Smooth muscle cell (in vitro differentiated cells): ENCODE measurements around the gene FLYWCH1. TPM values are rescaled to one million over a fixed set of nuclear protein-coding genes. Genes with fewer than 3 reads are reported as not detected.

Experiments used
- DNase-seq: peaks from one replicate; lab custom pipeline; 2025; ENCODE audit not compliant: unreplicated experiment; lab: John Stamatoyannopoulos, UW
- H2AFZ ChIP-seq: fragments of 200-600 bp; sonication (generic); 2 replicates; pipeline ENCODE4 v1.6.0; 2016; ENCODE audit warnings: antibody characterized with exemption, low read depth, mild to moderate bottlenecking
- H3F3A ChIP-seq: fragments of 200-600 bp; sonication (generic); 2 replicates; pipeline ENCODE4 v1.6.0; 2017; ENCODE audit warnings: antibody characterized with exemption, low read depth
- H3K27ac ChIP-seq: fragments of 200-600 bp; sonication (generic); 2 replicates; pipeline ENCODE4 v1.5.1; 2016; ENCODE audit warnings: low read depth, mild to moderate bottlenecking
- H3K27me3 ChIP-seq: fragments of 200-600 bp; sonication (generic); 2 replicates; pipeline ENCODE4 v1.6.1; 2016; ENCODE audit warnings: low read depth, mild to moderate bottlenecking
- H3K36me3 ChIP-seq: fragments of 200-600 bp; sonication (generic); 2 replicates; pipeline ENCODE4 v1.5.1; 2016; ENCODE audit warnings: low read depth
- H3K4me1 ChIP-seq: fragments of 200-600 bp; sonication (generic); 2 replicates; pipeline ENCODE4 v1.5.1; 2016; ENCODE audit warnings: low read depth
- H3K4me2 ChIP-seq: fragments of 200-600 bp; sonication (generic); 2 replicates; pipeline ENCODE4 v1.6.0; 2016; ENCODE audit warnings: mild to moderate bottlenecking
- H3K4me3 ChIP-seq: fragments of 200-600 bp; sonication (generic); 2 replicates; pipeline ENCODE4 v1.5.1; 2016; ENCODE audit warnings: mild to moderate bottlenecking
- H3K79me2 ChIP-seq: fragments of 200-600 bp; sonication (generic); 2 replicates; pipeline ENCODE4 v1.6.0; 2016; ENCODE audit warnings: low read depth, mild to moderate bottlenecking
- H3K9ac ChIP-seq: fragments of 200-600 bp; sonication (generic); 2 replicates; pipeline ENCODE4 v1.6.0; 2016; ENCODE audit warnings: low read depth
- H3K9me3 ChIP-seq: fragments of 200-600 bp; sonication (generic); replicated peaks from 2 replicates; pipeline ENCODE4 v1.5.1; 2016; ENCODE audit warnings: low read depth
- H4K20me1 ChIP-seq: fragments of 200-600 bp; sonication (generic); 2 replicates; pipeline ENCODE4 v1.6.0; 2016; ENCODE audit warnings: low read depth
- WGBS: methylation state at CpG from one replicate; pipeline ENCODE4 v1.1.7; 2016; ENCODE audit warnings: low lambda C conversion rate; 5-methylcytosine and 5-hydroxymethylcytosine counted together
- polyA plus RNA-seq: library from polyadenylated mRNA; unstranded; fragments of >200 nt; fragmentation: Nextera tagmentation; extraction: Ambion mirVana; gene quantifications from 2 replicates; pipeline ENCODE4 v1.2.1, GENCODE V29; 2016
- total RNA-seq: library from RNA; depleted of rRNA; stranded (reverse); fragments of >200 nt; gene quantifications from 2 replicates; pipeline ENCODE4 v1.2.3, GENCODE V29; 2014
- TF ChIP-seq, protein P1 (sequence below): fragments of 200-600 bp; sonication (generic); IDR thresholded peaks from 2 replicates; pipeline ENCODE4 v1.5.1; 2017; ENCODE audit warnings: borderline replicate concordance, mild to moderate bottlenecking, antibody characterized with exemption; ENCODE audit not compliant: insufficient read depth, poor library complexity, severe bottlenecking

The FLYWCH1 gene
- total and polyA plus RNA-seq, 2 experiments from 2014 or later = 13.5 to 26.0 TPM

DNA sequence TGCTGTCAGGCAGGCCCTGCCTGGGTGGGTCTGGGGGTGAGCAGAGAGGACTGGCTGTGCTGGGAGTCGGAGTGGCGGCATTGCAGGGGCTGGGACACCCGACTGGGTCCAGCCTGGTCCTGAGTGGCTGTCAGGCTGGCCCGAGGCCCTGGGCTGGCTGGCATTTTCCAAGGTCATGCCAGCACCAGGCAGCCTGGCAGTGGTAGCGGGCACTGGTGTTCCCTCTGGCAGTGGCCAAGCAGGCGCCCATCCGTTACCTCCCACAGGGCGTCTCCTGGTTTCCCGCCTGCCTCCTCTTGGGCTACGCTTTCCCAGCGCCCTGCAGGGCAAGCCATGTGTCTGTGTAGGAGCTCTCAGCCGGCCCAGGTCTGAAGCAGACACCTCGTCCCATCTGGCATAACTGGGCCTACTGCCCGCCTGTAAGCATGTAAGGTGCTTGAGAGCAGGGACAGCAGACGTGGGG is 74.2 kb downstream of the FLYWCH1 start:
- no peak overlapping the region for H3K4me3 ChIP-seq
- no peak overlapping the region for H3K9ac ChIP-seq
- H3K9me3 ChIP-seq = no peaks in the 10 kb centered on the region
- H3K79me2 ChIP-seq = no peaks in the 10 kb centered on the region
- no peak overlapping the region for H2AFZ ChIP-seq
- H3K4me1 ChIP-seq = peaks cover 10% of the 10 kb centered on the region
- H4K20me1 ChIP-seq = no peaks in the 10 kb centered on the region
- no peak overlapping the region for H3K27ac ChIP-seq
- 94% methylated on average over 15 of the region's 15 CpGs for WGBS
- no peaks in the 10 kb centered on the region for H3K36me3 ChIP-seq
- no peak overlapping the region for H3K4me2 ChIP-seq
- TF ChIP-seq, protein P1, sequence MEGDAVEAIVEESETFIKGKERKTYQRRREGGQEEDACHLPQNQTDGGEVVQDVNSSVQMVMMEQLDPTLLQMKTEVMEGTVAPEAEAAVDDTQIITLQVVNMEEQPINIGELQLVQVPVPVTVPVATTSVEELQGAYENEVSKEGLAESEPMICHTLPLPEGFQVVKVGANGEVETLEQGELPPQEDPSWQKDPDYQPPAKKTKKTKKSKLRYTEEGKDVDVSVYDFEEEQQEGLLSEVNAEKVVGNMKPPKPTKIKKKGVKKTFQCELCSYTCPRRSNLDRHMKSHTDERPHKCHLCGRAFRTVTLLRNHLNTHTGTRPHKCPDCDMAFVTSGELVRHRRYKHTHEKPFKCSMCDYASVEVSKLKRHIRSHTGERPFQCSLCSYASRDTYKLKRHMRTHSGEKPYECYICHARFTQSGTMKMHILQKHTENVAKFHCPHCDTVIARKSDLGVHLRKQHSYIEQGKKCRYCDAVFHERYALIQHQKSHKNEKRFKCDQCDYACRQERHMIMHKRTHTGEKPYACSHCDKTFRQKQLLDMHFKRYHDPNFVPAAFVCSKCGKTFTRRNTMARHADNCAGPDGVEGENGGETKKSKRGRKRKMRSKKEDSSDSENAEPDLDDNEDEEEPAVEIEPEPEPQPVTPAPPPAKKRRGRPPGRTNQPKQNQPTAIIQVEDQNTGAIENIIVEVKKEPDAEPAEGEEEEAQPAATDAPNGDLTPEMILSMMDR = no peak
- peaks cover 11% of the 10 kb centered on the region for H3F3A ChIP-seq
- H3K27me3 ChIP-seq = no peaks in the 10 kb centered on the region
- no peak for DNase-seq

DNA sequence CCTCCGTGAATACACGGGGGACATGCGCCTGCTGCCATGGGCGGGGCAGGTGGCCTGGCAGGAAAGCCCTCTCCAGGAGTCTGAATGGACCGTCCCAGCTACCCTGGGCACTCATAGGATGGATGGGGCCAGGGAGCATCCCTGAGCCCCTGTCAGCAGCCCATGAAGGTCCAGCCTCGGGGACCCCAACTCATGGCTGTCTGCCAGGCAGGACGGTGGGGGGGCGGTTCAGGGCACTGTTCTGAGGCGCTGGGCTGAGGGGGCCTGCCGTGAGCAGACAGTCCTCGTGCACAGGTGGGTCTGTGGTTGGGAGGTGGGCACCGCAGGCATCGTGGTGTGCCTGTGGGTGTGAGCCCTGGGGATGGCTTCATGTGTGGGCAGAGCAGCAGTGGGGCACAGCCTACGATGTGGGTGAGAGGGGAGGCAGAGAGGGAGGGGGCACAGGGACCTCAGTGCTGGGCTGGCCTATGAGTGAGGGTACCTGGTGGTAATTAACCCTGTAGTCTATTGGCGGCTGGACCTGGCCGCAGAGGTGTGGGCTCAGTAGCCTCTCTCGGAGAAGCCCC is 75.0 kb downstream of the FLYWCH1 start:
- Histone ChIP-seq H3K4me1 (peaks cover 3% of the 10 kb centered on the region), H3K27me3 (no peaks in the 10 kb centered on the region), H3K27ac (no peak overlapping the region), H3K4me3 (no peak overlapping the region), H3F3A (peaks cover 10% of the 10 kb centered on the region), H3K9me3 (no peaks in the 10 kb centered on the region), H3K4me2 (no peak overlapping the region), H3K9ac (no peak overlapping the region), H3K79me2 (no peaks in the 10 kb centered on the region), H3K36me3 (no peaks in the 10 kb centered on the region), H2AFZ (no peak overlapping the region), H4K20me1 (no peaks in the 10 kb centered on the region)
- 88% methylated on average over 15 of the region's 17 CpGs for WGBS
- DNase-seq = no peak
- TF ChIP-seq, protein P1 = no peak

DNA sequence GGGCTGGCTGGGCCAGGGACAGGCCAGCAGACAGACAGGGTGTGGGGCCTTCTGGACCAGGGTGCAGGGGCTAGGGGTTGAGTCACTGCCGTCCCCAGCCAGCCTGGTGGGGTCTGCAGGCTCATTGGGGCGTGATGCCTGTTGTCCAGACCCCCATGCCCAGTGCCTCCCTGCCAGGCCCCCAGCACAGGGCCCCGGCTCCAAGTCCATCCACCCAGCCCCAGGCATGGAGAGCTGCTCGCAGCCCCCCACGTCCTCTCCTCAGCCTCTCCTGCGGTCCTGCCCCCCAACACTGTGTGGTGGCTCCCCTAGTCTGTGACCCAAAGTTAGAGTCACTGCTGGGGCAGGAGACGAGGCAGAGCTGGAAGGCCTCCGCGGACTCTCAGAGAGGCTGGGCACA is 75.6 kb downstream of the FLYWCH1 start:
- WGBS = 92% methylated on average over 8 of the region's 9 CpGs
- TF ChIP-seq, protein P1 = no peak
- DNase-seq = no peak
- Histone ChIP-seq H3F3A (peaks cover 4% of the 10 kb centered on the region), H3K27ac (no peak overlapping the region), H3K79me2 (no peaks in the 10 kb centered on the region), H3K27me3 (no peaks in the 10 kb centered on the region), H3K9ac (no peak overlapping the region), H3K4me3 (no peak overlapping the region), H3K4me1 (no peaks in the 10 kb centered on the region), H4K20me1 (no peaks in the 10 kb centered on the region), H3K9me3 (no peaks in the 10 kb centered on the region), H3K36me3 (no peaks in the 10 kb centered on the region), H2AFZ (no peak overlapping the region), H3K4me2 (no peak overlapping the region)

DNA sequence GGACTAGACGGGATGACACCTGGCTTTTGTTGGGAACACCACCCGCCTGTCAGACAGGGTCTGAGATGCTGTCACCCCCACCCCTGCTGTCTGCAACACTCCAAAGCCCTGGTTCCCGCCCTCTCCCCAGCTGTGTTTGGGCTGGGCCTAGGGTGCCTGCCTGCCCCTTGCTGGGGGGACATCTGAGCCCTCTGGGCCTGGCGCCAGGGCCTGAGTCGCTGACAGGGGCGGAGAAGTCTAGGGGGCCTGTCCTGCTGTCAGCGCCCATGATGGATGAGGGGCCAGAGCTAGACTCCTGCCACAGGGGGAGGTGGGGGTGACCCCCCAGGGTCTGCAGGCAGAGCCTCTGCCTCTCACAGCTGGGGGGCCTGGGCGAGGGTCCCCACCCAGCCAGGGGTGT is 76.1 kb downstream of the FLYWCH1 start:
- no peaks in the 10 kb centered on the region for H3F3A ChIP-seq
- H3K36me3 ChIP-seq = no peaks in the 10 kb centered on the region
- no peak overlapping the region for H3K27ac ChIP-seq
- H3K4me3 ChIP-seq = no peak overlapping the region
- no peak for DNase-seq
- H3K27me3 ChIP-seq = no peaks in the 10 kb centered on the region
- no peak overlapping the region for H3K4me2 ChIP-seq
- no peak overlapping the region for H2AFZ ChIP-seq
- WGBS = 77% methylated on average over 8 of the region's 8 CpGs
- TF ChIP-seq, protein P1 = no peak
- H3K9me3 ChIP-seq = no peaks in the 10 kb centered on the region
- H3K9ac ChIP-seq = no peak overlapping the region
- no peaks in the 10 kb centered on the region for H3K79me2 ChIP-seq
- H4K20me1 ChIP-seq = no peaks in the 10 kb centered on the region
- no peaks in the 10 kb centered on the region for H3K4me1 ChIP-seq
